NCI-H187 treated with DMSO at 0.1 percent for 48 hours (cell line): ENCODE measurements around the gene NIT2.
"Not testable (repeated sequence)": the region's sequence is repeated elsewhere in the genome, so short reads cannot be mapped to it uniquely, and the experiment has no call there.

Source experiments
- DNase-seq: peaks from one replicate; lab custom pipeline; 2025; lab: John Stamatoyannopoulos, UW

The NIT2 gene

DNA sequence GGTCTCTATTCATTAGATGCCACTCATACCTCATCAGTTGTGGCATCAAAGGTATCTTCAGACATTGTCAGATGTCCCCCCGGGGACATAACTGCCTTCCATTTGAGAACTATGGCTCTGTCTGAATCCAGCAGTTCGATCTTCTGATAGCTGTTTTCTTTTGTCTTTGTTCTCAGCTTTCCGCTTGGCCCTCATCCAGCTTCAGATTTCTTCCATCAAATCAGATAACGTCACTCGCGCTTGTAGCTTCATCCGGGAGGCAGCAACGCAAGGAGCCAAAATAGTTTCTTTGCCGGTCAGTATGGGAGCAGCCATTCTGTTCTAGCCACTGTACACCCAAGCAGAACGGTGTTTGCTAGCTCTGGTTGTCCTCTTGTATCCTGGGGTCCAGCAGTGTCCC, 4.4 kb downstream of the NIT2 start:
- DNase-seq: no peak

DNA sequence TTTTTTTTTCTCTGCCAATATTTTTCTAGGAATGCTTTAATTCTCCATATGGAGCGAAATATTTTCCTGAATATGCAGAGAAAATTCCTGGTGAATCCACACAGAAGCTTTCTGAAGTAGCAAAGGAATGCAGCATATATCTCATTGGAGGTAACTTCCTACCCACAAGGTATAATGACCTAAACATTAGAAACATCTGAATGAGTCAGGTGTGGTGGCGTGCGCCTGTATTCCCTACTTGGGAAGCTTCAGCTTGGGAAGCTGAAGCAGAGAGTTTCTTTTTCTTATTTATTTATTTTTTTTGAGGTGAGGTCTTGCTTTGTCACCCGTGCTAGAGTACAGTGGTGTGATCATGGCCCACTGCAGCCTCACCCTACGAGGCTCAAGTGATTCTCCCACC, 5.2 kb downstream of the NIT2 start:
- no peak for DNase-seq

DNA sequence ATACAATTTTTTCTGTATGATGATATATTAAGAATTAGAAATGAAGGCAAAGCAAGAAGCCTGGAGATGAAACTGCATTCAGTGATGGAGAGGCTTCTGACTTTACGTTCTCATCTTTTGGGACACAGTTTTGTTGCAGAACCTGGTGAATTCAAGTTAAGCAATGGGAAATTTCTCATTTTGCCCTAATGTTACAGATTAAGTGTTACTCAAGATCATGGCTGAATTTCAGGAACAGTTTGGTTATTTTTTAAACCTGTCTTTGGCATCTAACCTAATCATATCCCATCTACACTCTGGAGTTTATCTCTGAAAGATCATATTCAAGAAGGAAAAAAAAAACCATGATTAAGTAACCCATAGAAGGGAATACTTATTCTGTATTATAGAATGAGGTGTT, 6.0 kb downstream of the NIT2 start:
- DNase-seq: no peak

DNA sequence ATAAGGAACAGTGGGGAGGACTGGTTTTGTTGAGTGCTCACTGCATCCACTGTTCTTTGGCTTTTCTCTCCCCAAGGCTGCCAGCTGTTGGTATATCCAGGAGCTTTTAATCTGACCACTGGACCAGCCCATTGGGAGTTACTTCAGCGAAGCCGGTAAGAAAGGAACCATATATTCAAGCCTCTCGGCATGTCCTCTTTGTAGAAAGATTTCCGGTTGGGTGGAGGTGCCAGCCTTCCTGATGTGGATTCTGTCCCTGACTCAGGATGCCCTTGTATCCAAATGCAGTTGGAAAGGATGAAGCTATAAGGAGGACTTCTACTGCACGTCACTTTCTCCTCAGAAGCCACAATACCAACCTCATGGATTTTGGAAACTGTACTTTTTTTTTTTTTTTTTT, 14.2 kb downstream of the NIT2 start:
- no peak for DNase-seq

DNA sequence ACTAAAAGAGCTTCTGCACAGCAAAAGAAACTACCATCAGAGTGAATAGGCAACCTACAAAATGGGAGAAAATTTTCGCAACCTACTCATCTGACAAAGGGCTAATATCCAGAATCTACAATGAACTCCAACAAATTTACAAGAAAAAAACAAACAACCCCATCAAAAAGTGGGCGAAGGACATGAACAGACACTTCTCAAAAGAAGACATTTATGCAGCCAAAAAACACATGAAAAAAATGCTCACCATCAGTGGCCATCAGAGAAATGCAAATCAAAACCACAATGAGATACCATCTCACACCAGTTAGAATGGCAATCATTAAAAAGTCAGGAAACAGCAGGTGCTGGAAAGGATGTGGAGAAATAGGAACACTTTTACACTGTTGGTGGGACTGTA, 17.2 kb downstream of the NIT2 start:
- not testable (repeated sequence) for DNase-seq

DNA sequence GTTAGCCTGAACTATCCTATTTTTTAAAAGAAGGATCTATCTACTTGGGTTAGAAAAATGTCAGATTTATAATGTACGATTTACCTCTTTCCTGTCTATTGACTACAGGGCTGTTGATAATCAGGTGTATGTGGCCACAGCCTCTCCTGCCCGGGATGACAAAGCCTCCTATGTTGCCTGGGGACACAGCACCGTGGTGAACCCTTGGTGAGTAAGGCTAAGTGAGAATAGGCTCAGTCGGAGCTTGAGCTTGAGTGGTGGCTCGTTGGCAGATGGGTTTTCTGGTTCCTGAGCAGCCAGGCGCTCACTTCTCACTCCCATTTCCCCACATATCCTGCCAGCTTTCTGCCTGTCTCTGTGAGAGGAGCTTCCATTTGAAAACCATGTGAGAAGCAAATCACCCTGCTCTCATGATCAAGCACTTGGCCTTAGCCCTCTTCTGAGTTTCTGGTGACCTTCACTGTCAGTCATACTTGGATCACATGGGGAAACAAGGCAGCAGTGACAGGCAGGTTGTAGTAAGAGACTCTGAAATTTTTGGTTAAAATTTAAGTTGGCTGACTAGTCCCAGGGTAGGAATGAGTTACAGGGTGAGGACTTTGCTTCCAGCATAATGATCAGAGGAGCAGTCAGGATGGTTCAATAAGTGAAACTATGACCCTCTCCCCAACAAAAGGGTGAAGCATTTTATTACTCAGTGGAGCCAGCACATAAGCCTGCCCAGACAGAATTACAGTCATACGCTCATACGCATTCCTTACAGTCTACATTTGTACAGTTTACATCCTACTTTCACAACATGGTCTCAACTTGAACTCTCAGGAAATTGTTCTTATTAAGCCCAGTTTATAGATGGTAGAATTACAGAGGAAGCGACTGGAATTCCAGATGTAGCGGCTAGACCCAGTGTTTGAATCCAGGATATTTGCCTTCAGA, 18.0 kb downstream of the NIT2 start:
- DNase-seq: no peak

DNA sequence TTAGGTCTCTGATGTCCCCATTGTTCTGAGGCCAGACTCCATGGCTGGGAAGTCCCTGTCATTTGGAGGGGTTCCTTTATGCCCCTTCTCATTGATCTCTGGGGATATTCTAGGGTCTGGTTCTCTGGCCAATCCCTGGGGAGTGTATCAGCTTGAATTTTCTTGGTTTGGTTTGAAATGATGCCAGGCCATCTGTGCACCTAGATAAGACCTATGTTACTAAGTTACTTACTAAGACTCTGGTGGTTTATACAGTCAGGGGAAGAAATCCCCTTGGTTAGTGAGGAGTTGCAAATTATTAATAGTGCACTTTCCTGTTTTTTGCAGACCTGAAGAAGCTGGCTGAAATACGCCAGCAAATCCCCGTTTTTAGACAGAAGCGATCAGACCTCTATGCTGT, 20.3 kb downstream of the NIT2 start:
- no peak for DNase-seq

DNA sequence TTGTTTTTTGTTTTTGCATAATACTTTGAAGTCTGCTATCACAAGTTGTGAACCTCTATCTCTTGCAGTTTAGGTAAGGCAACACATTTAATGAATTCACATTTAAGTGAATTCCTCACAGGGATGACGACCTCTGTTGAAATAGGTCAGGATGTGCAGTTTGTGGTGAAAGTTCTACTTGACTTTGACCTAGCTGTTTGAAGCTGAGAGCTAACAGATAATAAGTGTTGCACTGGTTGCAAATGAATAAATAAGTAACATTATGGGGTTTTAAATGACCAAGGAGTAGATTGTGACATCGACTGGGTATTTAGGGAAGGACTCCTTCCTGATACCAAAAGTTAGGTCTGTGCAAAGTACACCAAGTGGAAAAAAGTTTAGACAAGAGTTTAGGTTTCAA, 23.9 kb downstream of the NIT2 start:
- no peak for DNase-seq

DNA sequence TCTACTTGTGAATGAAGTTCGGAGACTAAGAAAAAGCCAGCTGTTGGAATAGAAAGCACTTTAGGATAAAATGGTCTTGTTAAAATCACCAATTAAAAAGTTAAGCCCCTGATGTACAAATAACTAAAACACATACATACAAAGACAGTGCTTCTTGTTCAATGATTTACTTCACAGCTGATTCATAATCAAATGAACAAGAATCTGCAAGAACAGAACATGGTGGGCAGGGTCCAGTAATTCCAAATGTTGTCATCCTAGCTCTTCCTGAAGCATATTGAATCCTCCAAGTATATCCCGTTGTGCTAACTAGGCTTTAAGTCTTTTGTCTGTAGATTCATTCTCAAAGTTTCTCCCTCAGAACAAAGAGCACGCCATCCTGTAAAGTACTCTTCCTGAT, 24.5 kb downstream of the NIT2 start:
- DNase-seq: no peak

DNA sequence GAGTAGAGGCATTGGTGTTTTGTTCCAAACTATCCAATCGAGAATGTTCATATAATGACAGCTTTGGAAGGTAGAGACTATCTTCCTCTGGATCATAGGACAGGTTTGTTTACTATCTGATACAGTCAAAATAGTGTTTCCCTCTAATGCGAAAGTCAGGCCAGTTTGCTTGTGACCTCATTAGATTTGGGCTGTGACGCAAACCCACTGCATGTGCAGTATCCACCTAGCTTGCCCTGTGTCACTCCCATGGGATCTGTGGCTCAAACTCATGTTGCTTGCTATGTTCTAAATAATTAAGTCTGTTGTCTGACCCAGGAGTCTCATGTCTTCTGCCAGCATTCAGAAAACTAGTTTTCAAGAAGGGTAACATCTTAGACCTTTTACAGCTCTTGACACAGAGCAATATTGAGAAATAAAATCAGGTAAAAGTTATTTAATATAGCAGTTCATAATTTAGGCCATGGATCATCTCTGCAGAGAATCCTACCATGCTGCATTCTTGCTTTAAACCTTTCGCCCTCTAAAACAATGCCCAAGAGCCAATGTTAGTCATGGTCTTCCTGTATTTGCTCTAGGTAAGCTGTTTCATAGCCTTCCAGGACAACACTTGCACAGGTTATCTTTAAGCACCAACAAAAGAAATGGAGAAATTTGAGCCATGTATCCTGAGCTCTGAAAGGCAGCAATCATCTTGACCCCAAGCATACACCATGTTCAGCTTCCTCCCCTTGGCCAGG, 26.4 kb downstream of the NIT2 start:
- DNase-seq: no peak

DNA sequence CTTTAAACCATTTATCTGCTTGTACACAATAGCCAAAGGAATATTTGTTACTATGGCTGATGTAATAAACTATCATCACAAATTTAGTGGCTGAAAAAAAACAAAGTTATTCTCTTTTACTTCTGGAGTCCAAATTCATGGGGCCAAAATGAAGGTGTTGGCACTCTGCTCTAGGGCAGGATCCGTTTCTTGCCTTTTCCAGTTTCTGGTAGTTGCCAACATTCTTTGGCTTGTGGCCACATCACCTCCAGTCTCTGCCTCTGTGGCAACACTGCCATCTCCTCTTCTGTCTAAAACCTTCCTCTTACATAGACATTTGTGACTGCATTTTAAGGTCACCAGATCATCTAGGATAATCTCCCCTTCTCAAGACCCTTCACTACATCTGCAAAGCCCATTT, 27.3 kb downstream of the NIT2 start:
- DNase-seq: no peak

DNA sequence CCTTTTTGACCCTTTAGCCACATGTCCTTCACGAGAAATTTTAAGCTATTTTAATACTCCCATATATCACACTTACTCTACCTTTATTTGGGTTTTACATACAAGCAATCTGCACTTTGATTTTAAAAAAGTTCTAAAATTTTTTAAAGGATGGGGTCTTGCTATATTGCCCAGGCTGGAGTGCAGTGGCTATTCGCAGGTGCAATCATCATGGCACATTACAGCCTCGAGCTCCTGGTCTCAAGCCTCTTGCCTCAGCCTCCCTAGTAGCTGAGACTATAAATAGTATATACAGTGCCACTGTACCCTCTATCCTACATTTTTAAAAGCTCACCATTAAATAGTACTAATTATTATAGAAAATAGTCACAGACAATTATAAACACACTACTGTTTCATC, 29.9 kb downstream of the NIT2 start:
- no peak for DNase-seq

DNA sequence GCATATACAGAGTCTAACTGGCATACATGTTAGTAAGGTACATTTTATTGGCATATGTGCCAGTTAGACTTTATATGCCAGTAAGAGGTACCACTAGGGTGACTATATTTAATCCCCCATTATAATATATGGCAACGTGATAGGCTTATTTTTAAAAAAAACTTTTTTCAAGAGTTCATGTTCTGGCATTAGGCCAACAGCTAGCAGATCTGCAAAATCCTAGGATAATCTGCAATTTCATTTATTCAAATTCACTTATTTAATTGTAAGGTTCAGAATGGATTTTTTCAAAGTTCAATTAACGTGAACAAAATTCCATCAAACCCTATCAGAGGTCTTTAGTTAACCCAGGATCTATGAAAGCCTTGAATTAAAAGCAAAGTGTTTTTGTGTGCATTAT, 31.9 kb downstream of the NIT2 start:
- no peak for DNase-seq

DNA sequence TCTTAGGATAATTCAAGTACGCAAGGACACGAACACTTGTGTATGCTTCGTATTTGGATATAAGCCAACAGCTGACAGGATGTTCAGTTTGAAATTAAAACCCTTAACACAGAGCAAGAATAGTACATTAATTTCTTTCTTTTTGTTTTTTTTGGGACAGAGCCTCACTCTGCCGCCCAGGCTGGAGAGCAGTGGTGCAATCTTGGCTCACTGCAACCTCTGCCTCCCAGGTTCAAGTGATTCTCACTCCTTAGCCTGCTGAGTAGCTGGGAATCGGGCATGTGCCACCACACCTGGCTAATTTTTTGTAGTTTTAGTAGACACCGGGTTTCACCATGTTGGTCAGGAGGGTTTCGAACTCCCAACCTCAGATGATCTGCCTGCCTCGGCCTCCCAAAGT, 33.9 kb downstream of the NIT2 start:
- DNase-seq: no peak

DNA sequence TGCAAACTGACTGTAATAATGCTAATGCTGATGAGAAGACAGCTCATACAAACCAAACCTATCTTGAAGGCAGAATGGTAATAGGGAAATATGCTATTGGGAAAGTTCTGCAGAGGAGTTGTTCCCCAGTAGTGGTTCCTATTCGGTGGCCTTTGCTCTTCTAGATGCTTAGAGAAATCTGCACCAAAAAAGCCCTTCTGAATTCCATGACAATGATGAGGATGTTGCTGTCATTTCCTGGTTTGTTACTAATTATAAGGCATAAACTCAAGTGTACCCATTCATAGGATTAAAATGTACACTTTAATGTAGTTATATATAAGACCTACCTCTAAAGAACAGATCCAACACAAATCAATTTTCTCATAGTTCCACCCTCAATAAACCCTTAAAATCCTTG, 36.2 kb downstream of the NIT2 start:
- DNase-seq: no peak

DNA sequence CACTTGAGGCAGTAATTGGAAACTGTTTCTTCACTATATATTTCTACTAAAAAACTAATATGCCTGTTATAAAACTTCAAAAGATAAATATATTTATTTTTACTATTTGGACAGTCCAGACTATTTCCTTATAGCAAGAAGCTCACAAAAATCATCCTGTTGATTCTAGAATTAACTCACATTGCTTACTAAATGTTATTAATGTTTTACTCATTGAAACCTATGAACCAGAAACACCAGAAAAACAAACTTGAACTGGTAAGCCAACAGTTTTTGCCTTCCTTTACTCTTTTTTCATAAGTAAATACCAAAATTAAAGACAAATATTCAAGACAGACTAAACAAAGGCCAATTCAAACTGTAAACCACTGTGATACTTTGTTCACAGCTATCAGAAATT, 40.0 kb downstream of the NIT2 start:
- no peak for DNase-seq

DNA sequence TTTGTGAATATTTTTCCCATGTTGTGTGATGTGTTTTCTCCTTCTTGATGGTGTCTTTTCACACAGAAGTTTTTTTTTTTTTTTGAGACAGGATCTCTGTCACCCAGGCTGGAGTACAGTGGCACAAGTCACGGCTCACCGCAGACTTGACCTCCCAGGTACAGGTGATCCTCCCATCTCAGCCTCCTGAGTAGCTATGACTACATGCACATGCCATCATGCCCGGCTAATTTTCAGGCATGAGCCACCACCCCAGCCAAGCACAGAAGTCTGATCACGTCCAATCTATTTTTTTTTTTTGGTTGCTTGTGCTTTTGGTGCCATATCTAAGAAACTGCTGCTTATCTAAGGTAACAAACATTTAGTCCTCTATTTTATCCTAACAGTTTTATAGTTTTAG, 41.7 kb downstream of the NIT2 start:
- DNase-seq: no peak

DNA sequence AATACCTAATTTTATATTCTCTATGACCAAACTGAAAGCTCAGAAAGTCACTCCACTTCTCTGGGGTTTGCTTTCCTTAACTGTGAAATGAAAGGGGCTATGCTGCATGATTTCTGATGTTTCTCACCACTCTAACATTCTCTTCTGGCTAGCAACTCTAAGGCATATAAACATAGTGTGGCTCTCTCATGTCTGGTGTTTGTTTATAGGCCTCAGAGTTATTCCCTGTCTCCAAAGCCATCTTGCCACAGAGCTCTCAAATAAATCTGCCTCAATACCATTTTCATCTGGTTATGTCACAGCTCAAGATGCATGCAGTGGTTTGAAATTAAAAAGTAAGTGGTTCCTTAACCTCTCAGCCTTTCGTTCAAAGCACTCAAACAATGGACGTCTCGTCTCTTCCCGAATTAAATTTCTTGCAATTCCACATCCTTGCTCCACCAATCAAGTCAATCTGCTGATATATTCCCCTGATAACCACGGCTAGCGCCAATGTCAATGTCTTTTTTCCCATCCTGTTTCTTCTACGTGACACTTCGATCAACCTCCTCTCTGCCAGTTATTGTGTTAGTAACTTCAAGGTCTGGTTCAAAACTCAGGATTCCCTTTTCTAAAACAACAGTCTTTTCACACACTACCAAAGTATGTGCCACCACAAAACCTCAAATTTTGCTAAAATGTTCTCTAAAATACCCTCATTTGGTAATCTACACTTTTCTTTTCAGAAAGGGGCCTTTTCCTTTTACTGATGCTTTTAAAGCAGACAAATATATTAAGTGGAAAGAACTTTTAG, 50.4 kb downstream of the NIT2 start:
- DNase-seq: no peak

DNA sequence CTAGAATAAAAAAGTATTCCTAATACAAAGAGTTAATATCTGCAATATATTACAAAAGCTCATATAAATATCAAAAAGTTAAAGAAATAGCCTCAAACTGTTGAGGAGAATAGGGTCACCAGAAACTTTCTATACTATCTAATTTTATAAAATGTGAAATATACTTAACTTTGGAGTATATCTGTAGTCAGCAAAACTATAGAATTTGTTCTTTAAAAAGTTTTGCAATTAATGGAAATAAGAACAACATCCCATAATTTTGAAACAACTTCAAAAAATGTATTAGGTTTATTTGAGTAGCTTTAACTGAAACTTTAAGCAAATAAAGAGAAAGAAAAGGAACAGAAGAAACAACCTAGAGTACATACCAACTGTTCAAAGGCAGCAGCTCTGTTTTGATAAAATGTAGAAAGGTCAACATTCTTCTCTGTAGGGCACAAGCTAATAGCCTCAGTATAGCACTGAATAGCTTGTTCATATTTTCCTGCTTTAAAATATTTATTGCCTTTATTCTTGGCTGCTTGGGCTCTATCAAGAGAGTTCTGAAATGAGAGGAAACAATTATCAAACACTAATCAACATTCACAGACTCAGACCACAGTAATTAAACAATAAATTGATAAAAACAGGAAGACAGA, 52.0 kb downstream of the NIT2 start:
- DNase-seq: no peak

DNA sequence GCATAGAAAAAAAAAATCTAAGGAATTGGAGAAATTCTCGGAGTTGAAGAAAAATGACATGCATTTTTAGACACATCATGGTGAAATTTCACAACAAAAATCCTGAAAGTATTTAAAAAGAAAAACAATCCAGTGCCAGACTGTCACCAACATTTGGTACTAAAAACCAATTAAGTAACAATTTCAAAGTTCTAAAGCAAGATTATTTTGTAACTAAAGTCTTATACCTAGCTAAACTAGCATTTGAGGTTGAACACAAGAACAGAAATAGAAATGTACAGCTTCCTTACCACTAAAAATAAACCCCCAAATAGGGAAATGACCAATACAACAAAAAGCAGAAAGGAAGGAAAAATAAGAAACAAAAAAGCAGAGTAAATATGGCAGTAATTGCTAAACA, 54.5 kb downstream of the NIT2 start:
- DNase-seq: no peak

DNA sequence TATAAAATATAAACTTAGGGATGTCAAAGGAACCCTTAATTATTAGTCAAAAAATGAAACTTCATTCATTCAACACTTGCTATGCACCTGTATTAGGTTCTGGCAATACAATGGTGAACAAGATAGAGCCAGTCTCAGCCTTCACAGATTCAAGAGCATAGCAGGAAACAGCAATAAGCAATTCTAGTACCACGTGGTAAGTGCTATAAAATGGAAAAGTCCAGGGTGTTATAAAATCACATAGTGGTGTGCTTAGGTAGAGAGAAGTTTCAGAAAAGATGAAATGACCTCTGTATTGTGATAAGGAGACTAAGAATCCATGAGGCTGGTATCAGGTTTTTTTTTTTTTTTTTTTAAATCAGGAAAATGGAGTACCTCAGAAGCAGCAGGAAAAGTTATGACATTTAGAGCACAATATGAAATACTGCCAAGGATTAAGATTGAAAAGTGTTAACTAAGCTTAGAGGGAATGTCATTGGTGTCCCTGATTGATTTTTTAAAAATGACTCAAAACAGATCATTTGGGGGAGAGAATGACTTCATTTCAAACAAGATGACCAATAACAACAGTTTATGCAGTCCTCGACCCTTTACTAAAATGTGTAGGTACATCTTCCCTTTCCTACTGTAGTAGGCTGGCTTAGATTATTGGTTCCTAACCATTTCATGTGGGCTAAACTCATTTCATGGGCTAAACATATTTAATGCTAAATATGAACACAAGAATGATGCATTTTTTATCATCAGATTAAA, 61.3 kb downstream of the NIT2 start:
- no peak for DNase-seq
